BJ (cell line): ENCODE results near the gene MLLT3. TPM values are rescaled to one million over a fixed set of nuclear protein-coding genes. Genes with fewer than 3 reads are reported as not detected.

Experiments used
- CTCF ChIA-PET: fragments of 350-600 bp; formaldehyde crosslinking; extraction: SDS; loops from one replicate; lab custom pipeline; 2021; ENCODE audit warnings: antibody characterized with exemption, inconsistent platforms; lab: Yijun Ruan, JAX
- POLR2A ChIA-PET: fragments of 300-600 bp; sonication (Branson Sonifier 250); formaldehyde crosslinking; extraction: SDS; loops from one replicate; lab custom pipeline; 2021; ENCODE audit warnings: antibody characterized with exemption; lab: Charles Lee
- DNase-seq: peaks from one replicate; pipeline ENCODE4 v3.0.0-alpha.2; 2011; ENCODE audit warnings: low read depth
- H3K27me3 ChIP-seq: 2 replicates; pipeline ENCODE4 v1.6.0; 2011; ENCODE audit warnings: low read length; ENCODE audit not compliant: control insufficient read depth, insufficient read depth
- H3K36me3 ChIP-seq: 2 replicates; pipeline ENCODE4 v1.5.1; 2011; ENCODE audit warnings: low read length; ENCODE audit not compliant: control insufficient read depth, insufficient read depth
- H3K4me3 ChIP-seq: 2 replicates; pipeline ENCODE4 v1.5.1; 2011; ENCODE audit warnings: low read depth, mild to moderate bottlenecking, control low read depth, low read length
- polyA plus RNA-seq: library from polyadenylated mRNA; depleted of rRNA; stranded (reverse); fragments of >200 nt; gene quantifications from 2 replicates; pipeline ENCODE4 v1.2.3, GENCODE V29; 2011
- TF ChIP-seq, protein P1 (sequence below): IDR thresholded peaks from 2 replicates; pipeline ENCODE4 v1.5.1; 2011; ENCODE audit warnings: low read depth, mild to moderate bottlenecking, control low read depth, inconsistent platforms, low read length, moderate library complexity; ENCODE audit not compliant: insufficient read depth

The MLLT3 gene
- polyA plus RNA-seq, 1 experiment = 13.8 TPM

GRCh38 chr9:20379804-20380225 is 242.5 kb downstream of the MLLT3 start:
- no peak overlapping the region for H3K4me3 ChIP-seq
- POLR2A ChIA-PET = no interaction called here
- TF ChIP-seq, protein P1, sequence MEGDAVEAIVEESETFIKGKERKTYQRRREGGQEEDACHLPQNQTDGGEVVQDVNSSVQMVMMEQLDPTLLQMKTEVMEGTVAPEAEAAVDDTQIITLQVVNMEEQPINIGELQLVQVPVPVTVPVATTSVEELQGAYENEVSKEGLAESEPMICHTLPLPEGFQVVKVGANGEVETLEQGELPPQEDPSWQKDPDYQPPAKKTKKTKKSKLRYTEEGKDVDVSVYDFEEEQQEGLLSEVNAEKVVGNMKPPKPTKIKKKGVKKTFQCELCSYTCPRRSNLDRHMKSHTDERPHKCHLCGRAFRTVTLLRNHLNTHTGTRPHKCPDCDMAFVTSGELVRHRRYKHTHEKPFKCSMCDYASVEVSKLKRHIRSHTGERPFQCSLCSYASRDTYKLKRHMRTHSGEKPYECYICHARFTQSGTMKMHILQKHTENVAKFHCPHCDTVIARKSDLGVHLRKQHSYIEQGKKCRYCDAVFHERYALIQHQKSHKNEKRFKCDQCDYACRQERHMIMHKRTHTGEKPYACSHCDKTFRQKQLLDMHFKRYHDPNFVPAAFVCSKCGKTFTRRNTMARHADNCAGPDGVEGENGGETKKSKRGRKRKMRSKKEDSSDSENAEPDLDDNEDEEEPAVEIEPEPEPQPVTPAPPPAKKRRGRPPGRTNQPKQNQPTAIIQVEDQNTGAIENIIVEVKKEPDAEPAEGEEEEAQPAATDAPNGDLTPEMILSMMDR = no peak
- H3K36me3 ChIP-seq = no peaks in the 10 kb centered on the region
- H3K27me3 ChIP-seq = no peaks in the 10 kb centered on the region
- CTCF ChIA-PET = interaction anchor here (1.2 kb wide), 1 partner anchor 23 kb away, joined by 3 read pairs; no protein-coding TSS in a partner anchor
- no peak for DNase-seq

DNA sequence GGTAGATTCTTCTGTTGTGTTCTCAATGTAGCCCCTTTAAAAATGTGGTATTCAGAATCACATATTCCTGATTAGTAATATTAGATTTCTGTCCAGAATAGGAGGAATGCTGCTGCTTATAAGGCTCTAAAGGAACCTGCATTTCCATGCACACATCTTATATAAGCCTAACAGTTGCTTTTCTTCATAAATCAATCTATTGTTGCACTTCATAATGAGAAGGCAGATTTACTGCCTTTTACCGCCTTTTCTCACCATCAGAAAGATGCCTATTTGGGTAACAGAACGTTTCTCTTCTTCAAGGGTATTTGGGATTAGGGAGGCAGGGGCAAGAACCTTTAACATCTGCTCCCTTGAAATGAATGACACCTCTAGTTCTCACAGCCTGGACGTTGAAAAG is 243.4 kb downstream of the MLLT3 start:
- Histone ChIP-seq H3K4me3 (no peak overlapping the region), H3K27me3 (no peaks in the 10 kb centered on the region), H3K36me3 (no peaks in the 10 kb centered on the region)
- ChIA-PET POLR2A (no interaction called here), CTCF (no interaction called here)
- DNase-seq = no peak
- TF ChIP-seq, protein P1 = no peak

DNA sequence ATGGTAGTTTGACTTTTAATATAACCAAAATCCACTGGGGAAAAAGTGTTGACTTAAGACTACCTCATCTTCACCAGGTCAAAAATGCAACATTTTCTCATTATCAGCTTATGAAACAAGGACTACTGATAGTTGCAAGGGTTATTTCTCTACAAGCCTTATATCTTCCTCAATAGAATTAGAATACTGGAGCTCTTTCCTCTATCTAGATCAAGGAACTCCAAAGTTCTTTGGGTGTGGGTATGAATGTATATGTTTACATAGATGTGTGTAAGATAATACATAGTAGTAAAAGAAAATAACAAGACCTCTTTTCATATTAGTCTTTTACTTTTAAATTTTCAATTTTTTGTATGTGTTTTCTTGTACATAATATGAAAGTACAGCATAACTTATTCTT is 244.5 kb downstream of the MLLT3 start:
- Histone ChIP-seq H3K4me3 (no peak overlapping the region), H3K36me3 (no peaks in the 10 kb centered on the region), H3K27me3 (no peaks in the 10 kb centered on the region)
- CTCF ChIA-PET = no interaction called here
- TF ChIP-seq, protein P1 = no peak
- POLR2A ChIA-PET = no interaction called here
- DNase-seq = no peak

GRCh38 chr9:20376731-20377375 is 245.4 kb downstream of the MLLT3 start:
- TF ChIP-seq, protein P1 = no peak
- H3K36me3 ChIP-seq = no peaks in the 10 kb centered on the region
- CTCF ChIA-PET = no interaction called here
- DNase-seq = no peak
- POLR2A ChIA-PET = no interaction called here
- H3K27me3 ChIP-seq = no peaks in the 10 kb centered on the region
- no peak overlapping the region for H3K4me3 ChIP-seq

DNA sequence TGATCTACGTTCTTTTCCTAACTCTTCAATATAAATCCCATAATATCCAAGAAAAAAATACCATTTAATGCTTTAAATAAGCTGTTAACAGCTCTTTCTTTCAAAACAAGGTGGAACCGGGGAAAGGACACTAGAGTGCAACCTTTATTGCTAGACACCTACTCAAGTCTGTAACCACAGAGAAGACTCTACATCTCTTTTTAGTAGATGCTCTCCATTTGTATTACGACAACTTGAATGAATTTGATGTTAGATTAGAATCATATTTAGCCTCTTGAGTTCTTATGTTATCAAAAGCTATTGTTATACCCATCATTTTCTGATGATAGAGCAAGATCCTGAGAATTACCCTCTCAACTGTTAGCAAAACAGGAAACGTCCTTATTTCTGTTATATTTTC is 246.3 kb downstream of the MLLT3 start:
- H3K4me3 ChIP-seq = no peak overlapping the region
- no peak for DNase-seq
- no peaks in the 10 kb centered on the region for H3K27me3 ChIP-seq
- CTCF ChIA-PET = no interaction called here
- TF ChIP-seq, protein P1 = no peak
- H3K36me3 ChIP-seq = no peaks in the 10 kb centered on the region
- POLR2A ChIA-PET = no interaction called here
